IMR-90 (cell line): ENCODE results near the gene SAMD4B. TPM values are rescaled to one million over a fixed set of nuclear protein-coding genes. Genes with fewer than 3 reads are reported as not detected.

Experiments
- ATAC-seq: fragments of 200-7000 bp; cut with Tn5 transposase; 2 replicates; pipeline ENCODE4 v1.9.1; 2020; ENCODE audit warnings: low read depth, mild to moderate bottlenecking, moderate library complexity
- BruUV-seq: library from RNA; stranded (reverse); fragments of 400-500 nt; replicated peaks from 2 replicates; lab custom pipeline; 2021; lab: Mats Ljungman, UMichigan
- CTCF ChIA-PET: fragments of 300-600 bp; formaldehyde crosslinking; extraction: SDS; loops from one replicate; lab custom pipeline; 2021; ENCODE audit warnings: antibody characterized with exemption; lab: Yijun Ruan, JAX
- POLR2A ChIA-PET: fragments of 300-600 bp; sonication (Branson Sonifier 250); formaldehyde crosslinking; loops from one replicate; lab custom pipeline; 2022; ENCODE audit warnings: antibody characterized with exemption; ENCODE audit not compliant: unreplicated experiment; lab: Charles Lee
- DNase-seq: peaks from one replicate; pipeline ENCODE4 v3.0.0; 2013
- H2AFZ ChIP-seq: replicated peaks from 2 replicates; pipeline ENCODE3; 2013; ENCODE audit warnings: low read length, mild to moderate bottlenecking; ENCODE audit not compliant: poor library complexity
- H2AK5ac ChIP-seq: 2 replicates; pipeline ENCODE4 v1.6.1; 2013; ENCODE audit warnings: low read depth, low read length, inconsistent platforms
- H2AK9ac ChIP-seq: replicated peaks from 2 replicates; pipeline ENCODE3; 2013; ENCODE audit warnings: mild to moderate bottlenecking, low read depth, low read length, moderate library complexity; ENCODE audit not compliant: poor library complexity
- H2BK120ac ChIP-seq: 2 replicates; pipeline ENCODE4 v1.6.1; 2013; ENCODE audit warnings: low read depth, low read length, inconsistent platforms
- H2BK15ac ChIP-seq: 3 replicates; pipeline ENCODE4 v1.6.1; 2013; ENCODE audit warnings: low read depth, low read length, inconsistent platforms
- H2BK20ac ChIP-seq: 2 replicates; pipeline ENCODE4 v1.6.1; 2013; ENCODE audit warnings: low read depth, mild to moderate bottlenecking, inconsistent platforms, low read length, moderate library complexity
- H2BK5ac ChIP-seq: 2 replicates; pipeline ENCODE4 v1.6.1; 2013; ENCODE audit warnings: mild to moderate bottlenecking, low read depth, low read length, inconsistent platforms; ENCODE audit not compliant: poor library complexity, severe bottlenecking
- H3K14ac ChIP-seq: replicated peaks from 2 replicates; pipeline ENCODE4 v1.6.1; 2013; ENCODE audit warnings: low read depth, low read length, inconsistent platforms
- H3K18ac ChIP-seq: 2 replicates; pipeline ENCODE4 v1.6.1; 2013; ENCODE audit warnings: low read depth, low read length, control low read depth
- H3K23ac ChIP-seq: 2 replicates; pipeline ENCODE4 v1.6.1; 2013; ENCODE audit warnings: low read depth, low read length, inconsistent platforms
- H3K27ac ChIP-seq: 2 replicates; pipeline ENCODE4 v1.5.1; 2013; ENCODE audit warnings: mild to moderate bottlenecking, control low read depth, low read length; ENCODE audit not compliant: insufficient read depth
- H3K27me3 ChIP-seq: 2 replicates; pipeline ENCODE4 v1.6.1; 2013; ENCODE audit warnings: low read length; ENCODE audit not compliant: control insufficient read depth, insufficient read depth
- H3K36me3 ChIP-seq: 2 replicates; pipeline ENCODE4 v1.6.1; 2013; ENCODE audit warnings: low read length, mixed read lengths; ENCODE audit not compliant: control insufficient read depth, insufficient read depth
- H3K4ac ChIP-seq: 2 replicates; pipeline ENCODE4 v1.6.1; 2013; ENCODE audit warnings: low read depth, low read length, inconsistent platforms
- H3K4me1 ChIP-seq: 2 replicates; pipeline ENCODE4 v1.6.1; 2013; ENCODE audit warnings: low read length, mixed read lengths; ENCODE audit not compliant: control insufficient read depth, insufficient read depth
- H3K4me2 ChIP-seq: 2 replicates; pipeline ENCODE4 v1.6.1; 2013; ENCODE audit warnings: low read depth, mild to moderate bottlenecking, control low read depth, low read length, moderate library complexity
- H3K4me3 ChIP-seq: 2 replicates; pipeline ENCODE4 v1.5.1; 2013; ENCODE audit warnings: low read depth, mild to moderate bottlenecking, control low read depth, low read length, moderate library complexity; ENCODE audit not compliant: insufficient read depth
- H3K56ac ChIP-seq: 2 replicates; pipeline ENCODE4 v1.6.1; 2013; ENCODE audit warnings: low read length, inconsistent platforms; ENCODE audit not compliant: insufficient read depth; ENCODE audit errors: extremely low read depth
- H3K79me1 ChIP-seq, 2 experiments: 2 replicates each; pipeline ENCODE4 v1.6.1; 2013; ENCODE audit warnings: low read length in 2 of 2, inconsistent platforms in 1 of 2, low read depth in 1 of 2
- H3K9ac ChIP-seq: 2 replicates; pipeline ENCODE4 v1.6.1; 2013; ENCODE audit warnings: low read depth, low read length, control low read depth
- H3K9me1 ChIP-seq: 2 replicates; pipeline ENCODE4 v1.6.1; 2013; ENCODE audit warnings: low read length, inconsistent platforms; ENCODE audit not compliant: insufficient read depth
- H3K9me3 ChIP-seq: 2 replicates; pipeline ENCODE4 v1.6.1; 2013; ENCODE audit warnings: low read length; ENCODE audit not compliant: control insufficient read depth, insufficient read depth
- H4K20me1 ChIP-seq: 2 replicates; pipeline ENCODE4 v1.6.1; 2013; ENCODE audit warnings: low read length, inconsistent platforms; ENCODE audit not compliant: insufficient read depth
- H4K5ac ChIP-seq: 2 replicates; pipeline ENCODE4 v1.6.1; 2013; ENCODE audit warnings: mild to moderate bottlenecking, low read depth, low read length, control low read depth
- H4K8ac ChIP-seq, 2 experiments: 2 replicates each; pipeline ENCODE4 v1.6.1; 2013; ENCODE audit warnings: low read depth in 2 of 2, low read length in 2 of 2, control low read depth in 1 of 2, inconsistent platforms in 1 of 2
- H4K91ac ChIP-seq: 2 replicates; pipeline ENCODE4 v1.6.1; 2013; ENCODE audit warnings: low read depth, low read length, inconsistent platforms; ENCODE audit not compliant: insufficient read depth
- BHLHE40 ChIP-seq: fragments of 150-350 bp; IDR thresholded peaks from 2 replicates; pipeline ENCODE4 v1.6.1; 2016; ENCODE audit warnings: mild to moderate bottlenecking, low read depth, low read length
- CEBPB ChIP-seq: IDR thresholded peaks from 2 replicates; pipeline ENCODE4 v1.6.1; 2012; ENCODE audit warnings: low read depth, low read length, improper control_type of control experiment
- CHD1 ChIP-seq: IDR thresholded peaks from 2 replicates; pipeline ENCODE4 v1.6.1; 2012; ENCODE audit warnings: low read depth, low read length, improper control_type of control experiment
- ELK1 ChIP-seq: fragments of 150-350 bp; IDR thresholded peaks from 2 replicates; pipeline ENCODE4 v1.6.1; 2016; ENCODE audit warnings: low read depth, mild to moderate bottlenecking, low read length, moderate library complexity, borderline replicate concordance
- FOS ChIP-seq: fragments of 150-350 bp; IDR thresholded peaks from 2 replicates; pipeline ENCODE4 v1.6.1; 2016; ENCODE audit warnings: low read depth, low read length
- MAFK ChIP-seq: IDR thresholded peaks from 2 replicates; pipeline ENCODE4 v1.6.1; 2012; ENCODE audit warnings: low read depth, low read length, improper control_type of control experiment
- MAZ ChIP-seq: IDR thresholded peaks from 2 replicates; pipeline ENCODE4 v1.6.1; 2012; ENCODE audit warnings: low read depth, mild to moderate bottlenecking, low read length, improper control_type of control experiment, moderate library complexity, borderline replicate concordance
- MXI1 ChIP-seq: IDR thresholded peaks from 2 replicates; pipeline ENCODE4 v1.6.1; 2012; ENCODE audit warnings: low read depth, mild to moderate bottlenecking, low read length, moderate library complexity, borderline replicate concordance
- NFE2L2 ChIP-seq: fragments of 150-350 bp; IDR thresholded peaks from 2 replicates; pipeline ENCODE4 v1.6.1; 2016; ENCODE audit warnings: low read depth, mild to moderate bottlenecking, low read length
- POLR2A ChIP-seq: IDR thresholded peaks from 2 replicates; pipeline ENCODE4 v1.6.1; 2012; ENCODE audit warnings: mild to moderate bottlenecking, low read depth, low read length
- RAD21 ChIP-seq: IDR thresholded peaks from 2 replicates; pipeline ENCODE4 v1.6.1; 2012; ENCODE audit warnings: low read length, improper control_type of control experiment
- RCOR1 ChIP-seq: IDR thresholded peaks from 2 replicates; pipeline ENCODE4 v1.6.1; 2012; ENCODE audit warnings: mild to moderate bottlenecking, low read length, improper control_type of control experiment; ENCODE audit not compliant: insufficient replicate concordance
- RFX5 ChIP-seq: IDR thresholded peaks from 2 replicates; pipeline ENCODE4 v1.8.0; 2012; ENCODE audit warnings: low read depth, mild to moderate bottlenecking, low read length, moderate library complexity
- SMC3 ChIP-seq: fragments of 150-350 bp; IDR thresholded peaks from 2 replicates; pipeline ENCODE4 v1.6.1; 2016; ENCODE audit warnings: low read depth, mild to moderate bottlenecking, antibody characterized with exemption, low read length, moderate library complexity
- USF2 ChIP-seq: fragments of 150-350 bp; IDR thresholded peaks from 2 replicates; pipeline ENCODE4 v1.6.1; 2017; ENCODE audit warnings: mild to moderate bottlenecking, antibody characterized with exemption, low read length, low read depth
- WGBS, 2 experiments: methylation state at CpG; one replicate each; pipeline versions ENCODE4 v1.1.5 to v1.1.7; 2013; ENCODE audit warnings: missing lambda C conversion rate in 2 of 2; ENCODE audit not compliant: insufficient read length in 1 of 2; ENCODE audit errors: extremely low coverage in 2 of 2; 5-methylcytosine and 5-hydroxymethylcytosine counted together
- dilution Hi-C: fragments of 300-500 bp; cut with HindIII; formaldehyde crosslinking; loops from one replicate; pipeline ENCODE4 v1.14.3; 2018; ENCODE audit warnings: low sequenced_read_pairs; ENCODE audit not compliant: unreplicated experiment
- in situ Hi-C: fragments of 300-500 bp; cut with MboI; formaldehyde crosslinking; loops from 3 replicates; pipeline ENCODE4 v1.14.3; 2019; ENCODE audit warnings: low sequenced_read_pairs, inconsistent platforms, mixed read lengths
- intact Hi-C: fragments of 100-400 bp; cut with micrococcal nuclease; formaldehyde crosslinking; loops from 2 replicates; pipeline ENCODE4 v1.10.0; 2022
- polyA plus RNA-seq, 3 experiments: library from polyadenylated mRNA; depleted of rRNA; stranded (reverse); fragments of >200 nt; gene quantifications; 2 replicates each; pipeline ENCODE4 v1.2.3, GENCODE V29; 2012; ENCODE audit warnings: low replicate concordance in 1 of 3
- total RNA-seq: library from RNA; depleted of rRNA; stranded (reverse); fragments of >200 nt; gene quantifications from 2 replicates; pipeline ENCODE4 v1.2.3, GENCODE V29; 2012
- TF ChIP-seq, protein P1 (sequence below): conservative IDR thresholded peaks from 2 replicates; pipeline ENCODE4 v1.5.1; 2012; ENCODE audit warnings: mild to moderate bottlenecking, low read depth, low read length, improper control_type of control experiment

Gene SAMD4B
- total and polyA plus RNA-seq, 2 of the 4 experiments (the other 2 are of a cell fraction), result 18.3 to 97.2 TPM

DNA sequence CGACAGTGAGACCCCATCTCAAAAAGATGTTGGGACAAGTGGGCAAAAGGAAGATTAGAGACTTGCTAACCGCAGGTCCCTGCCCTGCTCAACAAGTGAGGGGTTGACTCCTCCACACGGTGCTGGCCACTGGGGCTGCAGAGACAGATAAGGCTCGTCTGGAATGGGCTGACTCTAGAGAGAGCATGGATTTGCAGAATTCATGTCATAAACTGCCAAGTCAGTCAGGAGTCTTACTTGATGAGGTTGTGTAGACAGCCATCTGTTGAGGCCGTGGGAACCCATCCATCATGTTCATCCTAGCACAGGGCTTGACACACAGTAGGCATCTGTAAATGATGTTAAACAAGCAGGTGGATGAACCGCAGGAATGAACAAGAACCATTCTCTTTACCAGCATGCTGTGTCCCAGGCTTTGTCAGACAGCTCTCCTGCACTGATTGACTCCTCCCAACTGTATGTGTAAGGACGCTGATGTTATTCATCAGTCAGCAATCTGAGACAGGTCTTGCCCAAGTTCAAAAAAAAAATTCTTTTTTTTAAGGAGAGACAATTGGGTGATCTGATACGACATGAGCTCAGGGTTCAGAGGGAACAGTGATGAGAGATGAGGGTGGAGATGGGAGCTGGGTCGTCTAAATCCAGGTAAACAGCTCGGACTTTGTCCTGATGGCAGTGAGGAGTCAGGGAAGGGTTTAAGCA is 39.8 kb downstream of the SAMD4B start:
- dilution Hi-C loops (no loop called here), in situ Hi-C loops (no loop called here), intact Hi-C loops (no loop called here)
- peaks cover 4% of the 10 kb centered on the region; the same call in 1 of the 2 replicates for H3K9me1 ChIP-seq
- no peak overlapping the region for H3K4me2 ChIP-seq
- ChIA-PET POLR2A (no interaction called here), CTCF (no interaction called here)
- H4K8ac ChIP-seq, result no peak overlapping the region
- no peak overlapping the region for H3K27ac ChIP-seq
- no peak overlapping the region for H3K18ac ChIP-seq
- WGBS, 2 experiments, result 91% methylated on average over 6 of the region's 10 CpGs; no CpG with 5 or more reads in 1 of the 2 experiments
- H2BK5ac ChIP-seq, result no peak overlapping the region
- no peak overlapping the region for H3K14ac ChIP-seq
- no peak overlapping the region for H2BK15ac ChIP-seq
- no peak overlapping the region for H3K4me3 ChIP-seq
- peaks cover 0 to 17% of the 10 kb centered on the region in 2 experiments; a peak in 2 of 4 replicates for H3K79me1 ChIP-seq
- ATAC-seq (peak; percentile 25; the same call in 1 of the 2 replicates), DNase-seq (no peak)
- no peaks in the 10 kb centered on the region for H3K9me3 ChIP-seq
- no peak overlapping the region for H2AK5ac ChIP-seq
- no peak overlapping the region for H2AK9ac ChIP-seq
- no peak overlapping the region for H2BK20ac ChIP-seq
- no peaks in the 10 kb centered on the region for H3K4me1 ChIP-seq
- no peaks in the 10 kb centered on the region for H3K27me3 ChIP-seq
- no TSS peak for BruUV-seq
- H3K56ac ChIP-seq, result no peak overlapping the region
- H4K20me1 ChIP-seq, result peaks cover 4% of the 10 kb centered on the region
- H3K36me3 ChIP-seq, result peaks cover 83% of the 10 kb centered on the region
- H2AFZ ChIP-seq, result peak overlapping the region; percentile 15
- TF ChIP-seq CHD1 (no peak), RFX5 (no peak), MAZ (no peak), CEBPB (no peak), ELK1 (no peak), BHLHE40 (no peak), SMC3 (no peak), RAD21 (no peak), RCOR1 (no peak), MAFK (no peak), FOS (no peak), NFE2L2 (no peak), MXI1 (no peak), USF2 (no peak), POLR2A (no peak)
- TF ChIP-seq, protein P1, sequence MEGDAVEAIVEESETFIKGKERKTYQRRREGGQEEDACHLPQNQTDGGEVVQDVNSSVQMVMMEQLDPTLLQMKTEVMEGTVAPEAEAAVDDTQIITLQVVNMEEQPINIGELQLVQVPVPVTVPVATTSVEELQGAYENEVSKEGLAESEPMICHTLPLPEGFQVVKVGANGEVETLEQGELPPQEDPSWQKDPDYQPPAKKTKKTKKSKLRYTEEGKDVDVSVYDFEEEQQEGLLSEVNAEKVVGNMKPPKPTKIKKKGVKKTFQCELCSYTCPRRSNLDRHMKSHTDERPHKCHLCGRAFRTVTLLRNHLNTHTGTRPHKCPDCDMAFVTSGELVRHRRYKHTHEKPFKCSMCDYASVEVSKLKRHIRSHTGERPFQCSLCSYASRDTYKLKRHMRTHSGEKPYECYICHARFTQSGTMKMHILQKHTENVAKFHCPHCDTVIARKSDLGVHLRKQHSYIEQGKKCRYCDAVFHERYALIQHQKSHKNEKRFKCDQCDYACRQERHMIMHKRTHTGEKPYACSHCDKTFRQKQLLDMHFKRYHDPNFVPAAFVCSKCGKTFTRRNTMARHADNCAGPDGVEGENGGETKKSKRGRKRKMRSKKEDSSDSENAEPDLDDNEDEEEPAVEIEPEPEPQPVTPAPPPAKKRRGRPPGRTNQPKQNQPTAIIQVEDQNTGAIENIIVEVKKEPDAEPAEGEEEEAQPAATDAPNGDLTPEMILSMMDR, result no peak
- H3K23ac ChIP-seq, result no peak overlapping the region
- no peak overlapping the region for H4K5ac ChIP-seq
- H3K9ac ChIP-seq, result no peak overlapping the region
- H2BK120ac ChIP-seq, result no peak overlapping the region
- no peak overlapping the region for H4K91ac ChIP-seq
- no peak overlapping the region for H3K4ac ChIP-seq
